GM10248 (cell line): ENCODE data around the gene CFAP77.

Experiments
- CTCF ChIA-PET: fragments of 300-600 bp; sonication (Branson Sonifier 250); formaldehyde crosslinking; extraction: SDS; loops from one replicate; lab custom pipeline; 2021; ENCODE audit warnings: antibody characterized with exemption; lab: Yijun Ruan, JAX
- POLR2A ChIA-PET: fragments of 350-650 bp; sonication (Branson Sonifier 250); formaldehyde crosslinking; extraction: SDS; loops from one replicate; lab custom pipeline; 2020; ENCODE audit warnings: antibody characterized with exemption; lab: Yijun Ruan, JAX
- DNase-seq: peaks from one replicate; pipeline ENCODE4 v3.0.0; 2012; ENCODE audit errors: extremely low spot score
- TF ChIP-seq, protein P1 (sequence below): IDR thresholded peaks from 2 replicates; pipeline ENCODE4 v1.5.1; 2012; ENCODE audit warnings: mild to moderate bottlenecking, low read depth; ENCODE audit errors: extremely low read depth, missing control alignments, control extremely low read depth

CFAP77 gene

DNA sequence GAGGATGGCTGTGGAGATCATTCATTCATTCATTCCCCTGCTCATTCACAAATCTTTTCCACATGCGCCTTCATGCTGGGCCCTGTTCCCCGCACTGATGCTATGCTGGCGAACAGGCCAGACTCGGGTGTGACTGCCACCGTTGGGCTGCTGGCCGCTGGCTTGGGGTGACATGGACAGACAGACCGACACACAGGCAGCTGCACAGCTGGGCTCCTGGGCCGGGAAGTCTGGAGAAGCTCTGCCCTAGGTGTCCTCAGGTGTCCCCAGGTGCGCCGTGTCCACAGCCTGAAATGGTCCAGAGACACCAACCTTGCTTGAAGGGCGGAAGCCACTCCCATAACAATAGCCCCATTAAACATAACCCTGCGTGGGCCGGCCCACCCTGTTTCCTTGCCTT is 137.4 kb downstream of the CFAP77 start:
- CTCF ChIA-PET = no interaction called here
- DNase-seq = no peak
- TF ChIP-seq, protein P1, sequence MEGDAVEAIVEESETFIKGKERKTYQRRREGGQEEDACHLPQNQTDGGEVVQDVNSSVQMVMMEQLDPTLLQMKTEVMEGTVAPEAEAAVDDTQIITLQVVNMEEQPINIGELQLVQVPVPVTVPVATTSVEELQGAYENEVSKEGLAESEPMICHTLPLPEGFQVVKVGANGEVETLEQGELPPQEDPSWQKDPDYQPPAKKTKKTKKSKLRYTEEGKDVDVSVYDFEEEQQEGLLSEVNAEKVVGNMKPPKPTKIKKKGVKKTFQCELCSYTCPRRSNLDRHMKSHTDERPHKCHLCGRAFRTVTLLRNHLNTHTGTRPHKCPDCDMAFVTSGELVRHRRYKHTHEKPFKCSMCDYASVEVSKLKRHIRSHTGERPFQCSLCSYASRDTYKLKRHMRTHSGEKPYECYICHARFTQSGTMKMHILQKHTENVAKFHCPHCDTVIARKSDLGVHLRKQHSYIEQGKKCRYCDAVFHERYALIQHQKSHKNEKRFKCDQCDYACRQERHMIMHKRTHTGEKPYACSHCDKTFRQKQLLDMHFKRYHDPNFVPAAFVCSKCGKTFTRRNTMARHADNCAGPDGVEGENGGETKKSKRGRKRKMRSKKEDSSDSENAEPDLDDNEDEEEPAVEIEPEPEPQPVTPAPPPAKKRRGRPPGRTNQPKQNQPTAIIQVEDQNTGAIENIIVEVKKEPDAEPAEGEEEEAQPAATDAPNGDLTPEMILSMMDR = no peak
- POLR2A ChIA-PET = no interaction called here

GRCh38 chr9:132547976-132548730 is 138.1 kb downstream of the CFAP77 start:
- ChIA-PET POLR2A (no interaction called here), CTCF (no interaction called here)
- TF ChIP-seq, protein P1 = no peak
- no peak for DNase-seq

DNA sequence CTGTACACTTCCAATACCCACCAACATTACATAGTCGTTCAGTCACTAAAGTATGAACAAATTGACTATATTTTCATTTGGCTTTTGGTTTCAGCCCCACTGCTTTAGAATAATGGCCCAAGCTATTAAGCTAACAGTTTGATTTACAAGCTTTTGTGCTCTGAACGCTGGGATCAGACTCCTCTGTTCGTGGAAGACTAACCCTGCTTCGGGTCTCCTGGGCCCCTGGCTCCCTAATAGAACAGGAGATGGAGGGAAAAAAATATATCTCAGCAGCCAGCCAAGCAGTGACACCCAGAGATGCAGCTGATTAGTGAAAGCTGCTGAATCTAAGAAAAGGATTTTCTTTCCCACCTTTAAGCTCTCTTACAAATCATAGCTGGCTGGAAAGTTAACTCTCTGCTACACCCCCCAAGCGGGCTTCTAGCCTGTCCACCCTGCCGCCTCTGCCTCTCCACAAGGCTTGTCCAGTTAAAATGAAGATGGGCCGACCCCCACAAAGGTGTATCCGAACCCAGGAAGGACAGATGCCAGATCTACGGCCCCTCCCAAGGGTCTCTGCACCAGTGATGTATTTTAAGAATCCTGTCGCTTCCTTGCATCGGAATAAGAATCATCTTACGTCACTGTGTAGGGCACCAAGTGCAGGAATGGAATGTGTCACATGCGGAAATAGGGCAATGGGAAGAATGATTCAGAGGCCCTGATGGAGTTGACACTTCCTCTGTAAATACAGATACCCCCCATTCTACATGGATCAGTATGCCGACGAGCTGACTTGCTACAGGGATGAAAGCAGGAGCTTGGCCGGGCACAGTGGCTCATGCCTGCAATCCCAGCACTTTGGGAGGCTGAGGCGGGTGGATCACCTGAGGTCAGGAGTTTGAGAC is 139.0 kb downstream of the CFAP77 start:
- DNase-seq = no peak
- TF ChIP-seq, protein P1 = no peak
- ChIA-PET POLR2A (no interaction called here), CTCF (interaction anchor here (1.2 kb wide), 1 partner anchor 14 kb away, joined by 4 read pairs; no protein-coding TSS in a partner anchor)

DNA sequence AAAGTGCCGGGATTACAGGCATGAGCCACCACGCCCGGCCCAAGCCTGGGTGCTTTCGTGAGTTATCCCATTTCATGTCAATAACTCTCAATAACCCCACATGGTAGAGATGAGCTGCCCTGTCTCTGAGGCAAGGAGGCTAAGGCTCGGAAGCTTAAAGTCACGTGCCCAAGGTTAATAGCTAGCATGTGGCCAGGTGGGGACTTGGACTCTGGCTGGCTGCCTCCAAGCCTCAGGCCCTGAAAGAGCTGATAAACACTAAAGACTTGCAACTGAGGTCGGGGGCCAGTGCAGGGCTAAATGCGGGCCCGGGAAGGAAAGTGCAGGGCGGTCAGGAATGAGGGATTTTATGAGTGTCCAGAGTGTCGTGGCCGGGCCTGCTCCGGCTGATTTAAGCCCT is 141.5 kb downstream of the CFAP77 start:
- ChIA-PET POLR2A (no interaction called here), CTCF (no interaction called here)
- DNase-seq = no peak
- TF ChIP-seq, protein P1 = no peak

- ChIA-PET CTCF (no interaction called here), POLR2A (interaction anchor here (0.7 kb wide), 1 partner anchor 1268 kb away, joined by 4 read pairs; no protein-coding TSS in a partner anchor)
- no peak for DNase-seq
- TF ChIP-seq, protein P1 = no peak
Observed at GRCh38 chr9:132552041-132552440, 142.0 kb downstream of the CFAP77 start.

DNA sequence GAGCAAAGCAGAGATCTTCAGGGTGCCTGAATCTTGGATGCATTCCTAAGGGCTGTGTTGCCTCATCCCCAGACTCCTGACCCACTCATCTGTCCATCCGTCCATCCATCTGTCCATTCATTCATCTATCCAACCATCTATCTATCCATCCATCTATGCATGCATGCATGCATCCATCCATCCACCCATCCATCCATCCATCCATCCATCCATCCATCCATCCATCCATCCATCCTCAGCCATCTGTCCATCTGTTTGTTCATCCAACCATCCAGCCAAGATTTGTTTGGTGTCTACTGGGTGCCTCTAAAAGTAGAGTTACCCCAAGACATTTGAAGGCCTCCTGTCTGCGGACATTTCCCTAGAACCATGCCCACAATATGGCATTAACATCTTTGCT is 144.7 kb downstream of the CFAP77 start:
- CTCF ChIA-PET = no interaction called here
- TF ChIP-seq, protein P1 = no peak
- no peak for DNase-seq
- POLR2A ChIA-PET = no interaction called here
